PC-3 (cell line): ENCODE measurements around the gene DIP2B. TPM values are rescaled to one million over a fixed set of nuclear protein-coding genes. Genes with fewer than 3 reads are reported as not detected.
A peak's percentile ranks its signal among the peaks of the same experiment; 100 is the strongest.

Source experiments
- ATAC-seq: fragments of 200-7000 bp; cut with Tn5 transposase; 2 replicates; pipeline ENCODE4 v1.9.1; 2020; ENCODE audit warnings: mild to moderate bottlenecking, moderate library complexity
- BruUV-seq: library from RNA; stranded (reverse); fragments of 400-500 nt; replicated peaks from 2 replicates; lab custom pipeline; 2021; lab: Mats Ljungman, UMichigan
- CTCF ChIA-PET: fragments of 300-600 bp; sonication (Branson Sonifier 250); formaldehyde crosslinking; loops from one replicate; lab custom pipeline; 2022; ENCODE audit warnings: antibody characterized with exemption; lab: Charles Lee
- POLR2A ChIA-PET: fragments of 300-600 bp; sonication (Branson Sonifier 250); formaldehyde crosslinking; loops from one replicate; lab custom pipeline; 2022; ENCODE audit warnings: antibody characterized with exemption; ENCODE audit not compliant: unreplicated experiment; lab: Charles Lee
- DNase-seq: peaks from one replicate; pipeline ENCODE4 v3.0.0-alpha.2; 2015
- H2AFZ ChIP-seq: fragments of 300-600 bp; sonication (generic); 2 replicates; pipeline ENCODE4 v1.6.0; 2016; ENCODE audit warnings: antibody characterized with exemption, low read length
- H3F3A ChIP-seq: fragments of 300-600 bp; sonication (generic); one replicate; pipeline ENCODE4 v1.6.0; 2017; ENCODE audit warnings: antibody characterized with exemption, low read length, control low read depth, mild to moderate bottlenecking; ENCODE audit not compliant: unreplicated experiment
- H3K27ac ChIP-seq: fragments of 300-600 bp; sonication (generic); 2 replicates; pipeline ENCODE4 v1.5.1; 2016; ENCODE audit warnings: mild to moderate bottlenecking, low read length
- H3K27me3 ChIP-seq: fragments of 300-600 bp; sonication (generic); 2 replicates; pipeline ENCODE4 v1.6.1; 2016; ENCODE audit warnings: low read length, mixed read lengths
- H3K36me3 ChIP-seq: fragments of 300-600 bp; sonication (generic); 2 replicates; pipeline ENCODE4 v1.6.1; 2016; ENCODE audit warnings: low read depth, mixed run types, low read length, mixed read lengths
- H3K4me1 ChIP-seq: fragments of 300-600 bp; sonication (generic); 2 replicates; pipeline ENCODE4 v1.5.1; 2016; ENCODE audit warnings: low read length; ENCODE audit not compliant: insufficient read depth
- H3K4me2 ChIP-seq: fragments of 300-600 bp; sonication (generic); 2 replicates; pipeline ENCODE4 v1.6.0; 2016; ENCODE audit warnings: low read length
- H3K4me3 ChIP-seq: fragments of 300-600 bp; sonication (generic); 2 replicates; pipeline ENCODE4 v1.5.1; 2016; ENCODE audit warnings: mild to moderate bottlenecking, low read length, mixed read lengths
- H3K79me2 ChIP-seq: fragments of 300-600 bp; sonication (generic); 2 replicates; pipeline ENCODE4 v1.6.1; 2017; ENCODE audit warnings: low read length, mixed read lengths
- H3K9ac ChIP-seq: fragments of 300-600 bp; sonication (generic); 2 replicates; pipeline ENCODE4 v1.6.0; 2016; ENCODE audit warnings: mild to moderate bottlenecking, low read length
- H3K9me2 ChIP-seq: fragments of 300-600 bp; sonication (generic); replicated peaks from 2 replicates; pipeline ENCODE4 v1.6.1; 2016; ENCODE audit warnings: mixed run types, low read length, mixed read lengths
- H3K9me3 ChIP-seq: fragments of 300-600 bp; sonication (generic); 2 replicates; pipeline ENCODE4 v1.6.1; 2016; ENCODE audit warnings: low read length, mixed read lengths
- H4K20me1 ChIP-seq: fragments of 300-600 bp; sonication (generic); 2 replicates; pipeline ENCODE4 v1.6.1; 2016; ENCODE audit warnings: low read length, mixed read lengths
- CTCF ChIP-seq: fragments of 300-600 bp; sonication (generic); conservative IDR thresholded peaks from 2 replicates; pipeline ENCODE4 v1.5.1; 2017; ENCODE audit warnings: antibody characterized with exemption, low read depth, mild to moderate bottlenecking, low read length
- EZH2 ChIP-seq: fragments of 300-600 bp; sonication (generic); IDR thresholded peaks from one replicate; pipeline ENCODE4 v1.6.1; 2017; ENCODE audit warnings: antibody characterized with exemption, mild to moderate bottlenecking, low read length; ENCODE audit not compliant: unreplicated experiment
- EZH2phosphoT487 ChIP-seq: fragments of 300-600 bp; sonication (generic); IDR thresholded peaks from 2 replicates; pipeline ENCODE4 v1.6.1; 2018; ENCODE audit warnings: mild to moderate bottlenecking, antibody characterized with exemption, low read length, borderline replicate concordance
- intact Hi-C: fragments of 100-400 bp; cut with micrococcal nuclease; formaldehyde crosslinking; loops from 2 replicates; pipeline ENCODE4 v1.9.0; 2023
- total RNA-seq: library from RNA; depleted of rRNA; stranded (reverse); fragments of >200 nt; gene quantifications from 2 replicates; pipeline ENCODE4 v1.2.3, GENCODE V29; 2014

The DIP2B gene
- total RNA-seq, 1 experiment from 2014 or later, result 36.3 TPM

DNA sequence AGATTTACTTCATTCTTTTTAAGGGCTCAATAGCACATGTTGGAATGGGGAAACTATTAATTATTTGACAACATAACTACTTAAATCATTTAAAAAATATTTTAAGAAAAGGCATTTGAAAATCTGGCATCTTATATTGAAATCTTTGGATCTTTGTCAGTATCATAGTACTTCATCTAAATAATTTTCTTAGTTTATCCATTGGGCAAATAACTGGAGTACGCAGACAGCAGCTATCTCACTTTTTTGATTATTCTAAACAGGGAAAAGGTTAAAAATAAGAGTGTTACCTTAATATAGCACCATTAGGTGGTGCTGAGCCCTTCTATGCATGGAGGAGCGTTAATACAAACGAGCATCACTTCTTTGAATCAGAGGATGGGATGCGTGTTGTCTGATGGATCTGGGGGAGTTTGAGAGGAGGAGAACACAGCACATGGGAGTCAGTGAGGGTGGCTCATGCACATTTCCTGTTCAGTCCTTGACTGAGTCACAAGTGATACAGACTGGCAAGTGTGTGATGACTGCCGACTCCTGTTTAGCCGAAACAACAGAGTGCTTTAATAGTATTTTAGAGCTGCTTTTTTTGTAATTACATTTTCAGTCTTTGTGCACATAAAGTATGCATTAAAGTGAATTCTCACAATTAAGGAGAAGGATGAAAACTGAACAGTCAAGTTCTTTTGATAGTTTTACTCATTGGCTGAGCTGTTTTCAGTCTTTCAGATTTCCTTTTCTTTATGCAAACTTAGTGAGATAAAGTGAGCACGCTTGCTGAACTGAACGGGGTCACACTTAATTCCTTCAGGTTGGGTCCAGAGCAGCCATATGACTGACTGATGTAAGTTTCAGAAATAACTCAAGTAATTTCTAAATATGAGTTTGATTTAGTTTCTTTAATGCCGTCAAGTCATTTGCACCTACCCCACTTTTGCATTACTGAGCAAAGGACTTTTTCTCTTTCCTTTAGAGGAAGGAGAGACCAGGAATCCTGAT lies 92.7 kb downstream of the DIP2B start:
- Histone ChIP-seq H3K4me2 (peak overlapping the region; percentile 66), H2AFZ (0 out of 2 replicates have a peak overlapping the region, but pooled peaks have one; percentile 18), H3K27ac (peak overlapping the region; percentile 61), H3K9me2 (no peaks in the 10 kb centered on the region), H3K9ac (peak overlapping the region; percentile 25), H3F3A (peaks cover 8% of the 10 kb centered on the region), H3K36me3 (no peaks in the 10 kb centered on the region; the same call in 1 of the 2 replicates), H3K79me2 (peaks cover 68% of the 10 kb centered on the region), H3K27me3 (no peaks in the 10 kb centered on the region), H3K4me1 (peaks cover 15% of the 10 kb centered on the region), H3K9me3 (no peaks in the 10 kb centered on the region), H4K20me1 (no peaks in the 10 kb centered on the region), H3K4me3 (peak overlapping the region; percentile 25; the same call in 1 of the 2 replicates)
- peak; percentile 98 for ATAC-seq
- ChIA-PET CTCF (interaction anchor here (0.6 kb wide), 1 partner anchor 92 kb away, joined by 3 read pairs; no protein-coding TSS in a partner anchor), POLR2A (no interaction called here)
- intact Hi-C loops, result loop anchor here (2.0 to 5.0 kb wide), 2 partner anchors 40 to 93 kb away; partner anchors contain the start of gene DIP2B
- BruUV-seq, result no TSS peak
- peak; percentile 47; the same call in 1 of the 2 replicates for TF ChIP-seq CTCF
- TF ChIP-seq EZH2, result no peak
- TF ChIP-seq EZH2phosphoT487, result no peak
- peak; percentile 83 for DNase-seq

DNA sequence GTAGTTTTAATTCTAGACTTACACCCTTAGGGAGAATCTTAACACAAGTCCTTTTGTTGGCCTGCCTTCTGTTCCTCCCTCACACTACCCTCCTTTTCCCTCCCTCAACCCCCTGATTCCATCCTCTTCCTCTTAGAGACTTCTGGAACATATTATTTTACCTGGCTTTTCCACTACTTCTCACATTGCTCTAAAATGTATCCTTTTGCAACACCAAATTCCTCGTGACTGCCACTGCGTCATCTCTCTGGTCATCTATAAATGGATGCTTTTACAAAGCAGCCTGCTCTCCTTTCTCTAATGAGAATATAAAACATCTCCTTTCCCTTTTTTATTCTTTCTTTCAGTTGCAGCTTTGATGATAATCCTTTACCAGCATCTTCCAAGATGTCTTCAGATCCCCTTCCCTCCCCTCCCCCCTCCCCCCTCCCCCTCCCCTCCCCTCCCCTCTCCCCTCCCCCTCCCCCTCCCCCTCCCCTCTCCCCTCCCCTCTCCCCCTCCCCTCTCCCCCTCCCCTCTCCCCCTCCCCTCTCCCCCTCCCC lies 93.6 kb downstream of the DIP2B start:
- no peaks in the 10 kb centered on the region for H3K9me3 ChIP-seq
- H3F3A ChIP-seq, result peaks cover 8% of the 10 kb centered on the region
- peaks cover 62% of the 10 kb centered on the region for H3K79me2 ChIP-seq
- ChIA-PET CTCF (interaction anchor here (0.6 kb wide), 1 partner anchor 93 kb away, joined by 3 read pairs; no protein-coding TSS in a partner anchor), POLR2A (no interaction called here)
- H3K4me3 ChIP-seq, result no peak overlapping the region
- TF ChIP-seq EZH2phosphoT487 (no peak), CTCF (no peak), EZH2 (no peak)
- no peaks in the 10 kb centered on the region for H4K20me1 ChIP-seq
- peaks cover 15% of the 10 kb centered on the region for H3K4me1 ChIP-seq
- H3K9me2 ChIP-seq, result no peaks in the 10 kb centered on the region
- peak overlapping the region; percentile 66 for H3K4me2 ChIP-seq
- H3K27me3 ChIP-seq, result no peaks in the 10 kb centered on the region
- peak overlapping the region; percentile 61 for H3K27ac ChIP-seq
- ATAC-seq (no peak), DNase-seq (no peak)
- BruUV-seq, result no TSS peak
- intact Hi-C loops, result loop anchor here (5.0 kb wide), 1 partner anchor 39 kb away; no protein-coding TSS in a partner anchor
- H3K36me3 ChIP-seq, result no peaks in the 10 kb centered on the region; the same call in 1 of the 2 replicates
- H3K9ac ChIP-seq, result 0 out of 2 replicates have a peak overlapping the region, but pooled peaks have one; percentile 25
- H2AFZ ChIP-seq, result no peak overlapping the region
